H1 (cell line): ENCODE measurements around the gene HMGCS2. TPM values are rescaled to one million over a fixed set of nuclear protein-coding genes. Genes with fewer than 3 reads are reported as not detected.

Experiments used
- CTCF ChIA-PET: fragments of 300-600 bp; sonication (Branson Sonifier 250); formaldehyde crosslinking; loops from one replicate; lab custom pipeline; 2021; ENCODE audit not compliant: partially characterized antibody; lab: Charles Lee
- POLR2A ChIA-PET: fragments of 300-600 bp; sonication (Branson Sonifier 250); formaldehyde crosslinking; loops from one replicate; lab custom pipeline; 2021; ENCODE audit warnings: inconsistent platforms; ENCODE audit not compliant: partially characterized antibody; lab: Charles Lee
- DNase-seq, 2 experiments: peaks; one replicate each; pipeline versions ENCODE4 v3.0.0 to v3.0.0-alpha.2; 2010 to 2022; ENCODE audit warnings: low spot score in 2 of 2, low read depth in 1 of 2, mixed read lengths in 1 of 2
- FAIRE-seq: peaks from 2 replicates; lab custom pipeline; 2011; peaks lifted over from hg19 to GRCh38; lab: Jason Lieb, UNC
- H2AFZ ChIP-seq: 2 replicates; pipeline ENCODE4 v1.8.1; 2012; ENCODE audit warnings: low read length, inconsistent platforms
- H2AK5ac ChIP-seq: 2 replicates; pipeline ENCODE4 v1.6.1; 2013; ENCODE audit warnings: low read depth, low read length
- H2BK120ac ChIP-seq: replicated peaks from 2 replicates; pipeline ENCODE3; 2013; ENCODE audit warnings: low read depth, low read length, inconsistent platforms
- H2BK12ac ChIP-seq: 2 replicates; pipeline ENCODE4 v1.6.1; 2013; ENCODE audit warnings: low read depth, low read length
- H2BK15ac ChIP-seq: 2 replicates; pipeline ENCODE4 v1.6.1; 2013; ENCODE audit warnings: low read length
- H2BK20ac ChIP-seq: 2 replicates; pipeline ENCODE4 v1.6.1; 2013; ENCODE audit warnings: low read length
- H2BK5ac ChIP-seq: 2 replicates; pipeline ENCODE4 v1.6.1; 2013; ENCODE audit warnings: low read depth, low read length
- H3K14ac ChIP-seq: 2 replicates; pipeline ENCODE4 v1.6.1; 2013; ENCODE audit warnings: inconsistent platforms; ENCODE audit not compliant: insufficient read length
- H3K18ac ChIP-seq: 2 replicates; pipeline ENCODE4 v1.6.1; 2013; ENCODE audit warnings: low read length; ENCODE audit errors: extremely low read depth
- H3K23ac ChIP-seq: 2 replicates; pipeline ENCODE4 v1.6.1; 2013; ENCODE audit warnings: inconsistent platforms; ENCODE audit not compliant: insufficient read length
- H3K23me2 ChIP-seq: 2 replicates; pipeline ENCODE4 v1.6.1; 2013; ENCODE audit warnings: low read depth, low read length
- H3K27ac ChIP-seq: 2 replicates; pipeline ENCODE4 v1.6.1; 2011; ENCODE audit warnings: low read depth, low read length, inconsistent platforms
- H3K27me3 ChIP-seq, 4 experiments: replicated peaks in 1 of 4; 1 replicate in 1 of 4; 2 replicates in 3 of 4; pipeline versions ENCODE4 v1.6.1 to v1.8.1; 2011 to 2013; ENCODE audit warnings: low read length in 3 of 4, mild to moderate bottlenecking in 3 of 4, inconsistent platforms in 2 of 4, mixed read lengths in 2 of 4, moderate library complexity in 1 of 4; ENCODE audit not compliant: control insufficient read depth in 3 of 4, insufficient read depth in 3 of 4; ENCODE audit errors: extremely low read depth in 1 of 4
- H3K36me3 ChIP-seq, 4 experiments: 2 replicates each; pipeline versions ENCODE4 v1.6.1 to v1.8.1; 2011 to 2013; ENCODE audit warnings: mild to moderate bottlenecking in 4 of 4, low read length in 3 of 4, moderate library complexity in 2 of 4, control low read depth in 1 of 4, inconsistent platforms in 1 of 4; ENCODE audit not compliant: insufficient read depth in 4 of 4, control insufficient read depth in 2 of 4
- H3K4ac ChIP-seq: replicated peaks from 2 replicates; pipeline ENCODE3; 2013; ENCODE audit warnings: low read length, low read depth, mixed read lengths, inconsistent platforms; ENCODE audit not compliant: insufficient read length
- H3K4me1 ChIP-seq, 4 experiments: replicated peaks in 1 of 4; 1 replicate in 1 of 4; 2 replicates in 3 of 4; pipeline versions ENCODE4 v1.6.1 to v1.8.1; 2011 to 2013; ENCODE audit warnings: low read length in 3 of 4, inconsistent platforms in 2 of 4, mixed read lengths in 1 of 4; ENCODE audit not compliant: insufficient read depth in 4 of 4, control insufficient read depth in 3 of 4
- H3K4me2 ChIP-seq, 2 experiments: 2 replicates each; pipeline versions ENCODE4 v1.6.1 to v1.8.1; 2011 to 2013; ENCODE audit warnings: low read depth in 2 of 2, low read length in 2 of 2, control low read depth in 1 of 2, inconsistent platforms in 1 of 2, mild to moderate bottlenecking in 1 of 2; ENCODE audit not compliant: insufficient read depth in 1 of 2
- H3K4me3 ChIP-seq, 4 experiments: fragments of 200-600, 300-600 bp in 1 of 4; sonication (generic), shearing (Covaris generic), sonication (Bioruptor Twin) in 1 of 4; 2 replicates each; pipeline versions ENCODE4 v1.5.1 to v1.8.1; 2011 to 2016; ENCODE audit warnings: low read length in 4 of 4, low read depth in 3 of 4, control low read depth in 2 of 4, inconsistent platforms in 2 of 4, mild to moderate bottlenecking in 2 of 4, mixed read lengths in 1 of 4, moderate library complexity in 1 of 4; ENCODE audit not compliant: insufficient read depth in 2 of 4; ENCODE audit errors: extremely low read depth in 1 of 4
- H3K56ac ChIP-seq: replicated peaks from 2 replicates; pipeline ENCODE3; 2013; ENCODE audit warnings: low read depth, mild to moderate bottlenecking, mixed read lengths, low read length, inconsistent platforms; ENCODE audit not compliant: insufficient read length
- H3K79me1 ChIP-seq: 2 replicates; pipeline ENCODE4 v1.6.1; 2013; ENCODE audit warnings: low read depth, low read length, control low read depth
- H3K79me2 ChIP-seq, 2 experiments: 2 replicates each; pipeline versions ENCODE4 v1.6.1 to v1.8.1; 2012 to 2013; ENCODE audit warnings: low read length in 2 of 2, mild to moderate bottlenecking in 2 of 2, inconsistent platforms in 1 of 2; ENCODE audit not compliant: insufficient read depth in 2 of 2, control insufficient read depth in 1 of 2
- H3K9ac ChIP-seq, 4 experiments: replicated peaks in 1 of 4; 1 replicate in 1 of 4; 2 replicates in 3 of 4; pipeline versions ENCODE4 v1.6.1 to v1.8.1; 2011 to 2013; ENCODE audit warnings: low read depth in 3 of 4, low read length in 3 of 4, control low read depth in 2 of 4, mild to moderate bottlenecking in 2 of 4, moderate library complexity in 2 of 4, inconsistent platforms in 1 of 4; ENCODE audit errors: extremely low read depth in 1 of 4
- H3K9me3 ChIP-seq, 2 experiments: 2 replicates each; pipeline versions ENCODE4 v1.6.1 to v1.8.1; 2012 to 2013; ENCODE audit warnings: mild to moderate bottlenecking in 2 of 2, moderate library complexity in 2 of 2, control low read depth in 1 of 2, inconsistent platforms in 1 of 2, low read depth in 1 of 2, low read length in 1 of 2, mixed read lengths in 1 of 2; ENCODE audit not compliant: insufficient read depth in 2 of 2
- H4K20me1 ChIP-seq, 2 experiments: replicated peaks in 1 of 2; 2 replicates each; pipeline versions ENCODE3 to v1.8.1; 2011 to 2013; ENCODE audit warnings: inconsistent platforms in 2 of 2, low read length in 2 of 2, mild to moderate bottlenecking in 1 of 2; ENCODE audit not compliant: insufficient read depth in 2 of 2, control insufficient read depth in 1 of 2
- H4K5ac ChIP-seq: 2 replicates; pipeline ENCODE4 v1.6.1; 2013; ENCODE audit warnings: low read length, low read depth, mixed read lengths, inconsistent platforms; ENCODE audit not compliant: insufficient read length
- H4K8ac ChIP-seq: 2 replicates; pipeline ENCODE4 v1.8.0; 2013; ENCODE audit warnings: mild to moderate bottlenecking, moderate library complexity, low read length, inconsistent platforms; ENCODE audit not compliant: insufficient read depth; ENCODE audit errors: extremely low read depth
- H4K91ac ChIP-seq: replicated peaks from 2 replicates; pipeline ENCODE3; 2013; ENCODE audit warnings: low read length, mixed read lengths, inconsistent platforms; ENCODE audit not compliant: insufficient read length
- CBX8 ChIP-seq: fragments of 300-800, 300-1000 bp; sonication (generic); IDR thresholded peaks from 2 replicates; pipeline ENCODE4 v1.7.1; 2016; ENCODE audit warnings: low read depth, low read length, borderline replicate concordance
- EP300 ChIP-seq, 2 experiments: IDR thresholded peaks; 1 replicate in 1 of 2; 2 replicates in 1 of 2; pipeline ENCODE4 v1.6.1; 2011 to 2012; ENCODE audit warnings: low read depth in 2 of 2, low read length in 2 of 2, mild to moderate bottlenecking in 2 of 2, borderline replicate concordance in 1 of 2, inconsistent platforms in 1 of 2, moderate library complexity in 1 of 2
- HDAC6 ChIP-seq: IDR thresholded peaks from one replicate; pipeline ENCODE4 v1.7.1; 2012; ENCODE audit warnings: low read depth, mild to moderate bottlenecking, inconsistent platforms, low read length, moderate library complexity
- WGBS, 2 experiments: shearing (Covaris generic) in 1 of 2; methylation state at CpG; one replicate each; pipeline versions ENCODE4 v1.1.6 to v1.1.7; 2013 to 2015; ENCODE audit warnings: low lambda C conversion rate in 2 of 2, mixed read lengths in 2 of 2, inconsistent platforms in 1 of 2, low coverage in 1 of 2, missing lambda C conversion rate in 1 of 2; ENCODE audit not compliant: insufficient replicate concordance in 2 of 2, insufficient coverage in 1 of 2, insufficient read length in 1 of 2; ENCODE audit errors: extremely low coverage in 1 of 2, missing lambda C conversion rate in 1 of 2; 5-methylcytosine and 5-hydroxymethylcytosine counted together
- polyA plus RNA-seq, 7 experiments: library from polyadenylated mRNA; depleted of rRNA in 3 of 7; stranded (reverse) in 5 of 7; unstranded in 2 of 7; fragments of >200 nt in 5 of 7; fragments of 200-250 nt in 2 of 7; gene quantifications; 1 replicate in 5 of 7; 2 replicates in 1 of 7; 4 replicates in 1 of 7; pipeline versions ENCODE4 v1.2.1 to v1.2.3, GENCODE V29; 2011 to 2013; ENCODE audit warnings: missing spikeins in 2 of 7, mixed read lengths in 2 of 7
- total RNA-seq: library from RNA; stranded (reverse); fragmentation: NEBNext Ultra II Directional; extraction: Animal tissue kit (Norgen Biotek cat#: 25700); gene quantifications from 2 replicates; pipeline ENCODE4 v1.2.1, GENCODE V29; 2021

HMGCS2 gene
- total and polyA plus RNA-seq, 2 of the 8 experiments (the other 6 are each of a cell fraction or from before 2014, with no cell fraction given): not detected

DNA sequence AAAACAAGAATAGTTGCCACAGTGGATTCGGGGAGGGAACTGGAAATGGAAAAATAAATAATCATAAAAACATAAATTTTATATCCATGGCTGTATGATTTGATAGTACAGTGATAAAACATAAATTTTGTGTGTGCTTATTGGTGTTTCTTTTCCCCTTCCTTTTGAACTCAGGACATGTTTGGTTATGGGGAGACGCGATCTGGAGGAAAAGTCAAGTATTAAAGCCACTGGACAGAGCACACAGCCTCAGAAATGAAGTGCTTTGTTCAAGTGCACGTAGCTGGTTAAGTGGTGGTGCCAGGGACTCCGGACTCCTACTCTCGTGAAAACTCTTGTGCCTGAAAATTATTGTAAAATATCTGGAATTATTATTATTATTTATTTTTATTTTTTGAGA is 9.7 kb upstream of the HMGCS2 start:
- H4K20me1 ChIP-seq: no peaks in the 10 kb centered on the region
- no peaks in the 10 kb centered on the region for H3K9me3 ChIP-seq
- no peak overlapping the region for H3K4me2 ChIP-seq
- H3K23me2 ChIP-seq: no peaks in the 10 kb centered on the region
- no peaks in the 10 kb centered on the region for H3K79me2 ChIP-seq
- no peak overlapping the region for H3K27ac ChIP-seq
- H3K79me1 ChIP-seq: no peaks in the 10 kb centered on the region
- WGBS, 2 experiments: 92% methylated on average over 6 of the region's 6 CpGs; no CpG with 5 or more reads in 1 of the 2 experiments
- H2AK5ac ChIP-seq: no peak overlapping the region
- no peak overlapping the region for H4K8ac ChIP-seq
- H3K4ac ChIP-seq: no peak overlapping the region
- no peak overlapping the region for H2BK20ac ChIP-seq
- no peak overlapping the region for H2BK12ac ChIP-seq
- peaks cover 0 to 3% (median 1%) of the 10 kb centered on the region in 4 experiments; a peak in 1 of 7 replicates for H3K4me1 ChIP-seq
- no peak overlapping the region for H4K91ac ChIP-seq
- H3K23ac ChIP-seq: no peak overlapping the region
- ChIA-PET CTCF (interaction anchor here (1.6 to 2.9 kb wide), 2 partner anchors 24 to 35 kb away, joined by 4 to 9 read pairs; no protein-coding TSS in a partner anchor), POLR2A (interaction anchor here (0.6 kb wide), 1 partner anchor 39 kb away, joined by 3 read pairs; no protein-coding TSS in a partner anchor)
- H3K27me3 ChIP-seq: no peaks in the 10 kb centered on the region
- no peak overlapping the region for H2BK15ac ChIP-seq
- H4K5ac ChIP-seq: no peak overlapping the region
- no peak overlapping the region for H2BK5ac ChIP-seq
- H3K36me3 ChIP-seq: no peaks in the 10 kb centered on the region
- FAIRE-seq (no peak), DNase-seq (no peak)
- H3K56ac ChIP-seq: no peak overlapping the region
- TF ChIP-seq CBX8: no peak
- no peak for TF ChIP-seq HDAC6
- TF ChIP-seq EP300 (IDR thresholded peaks at IDR 0.05; ENCODE audit: borderline replicate concordance in 1 of 2, low read depth in 2 of 2, low read length in 2 of 2): no peak
- H2AFZ ChIP-seq: no peak overlapping the region
- H3K18ac ChIP-seq: no peak overlapping the region
- no peak overlapping the region for H2BK120ac ChIP-seq
- no peak overlapping the region for H3K4me3 ChIP-seq
- no peak overlapping the region for H3K9ac ChIP-seq
- H3K14ac ChIP-seq: no peak overlapping the region
